ENCODE data around the gene PPP1R15B. TPM values are rescaled to one million over a fixed set of nuclear protein-coding genes. Genes with fewer than 3 reads are reported as not detected.

PPP1R15B gene
- total and polyA plus RNA-seq, 11 donors, result 8.1 to 29.8 (median 25.9) TPM

DNA sequence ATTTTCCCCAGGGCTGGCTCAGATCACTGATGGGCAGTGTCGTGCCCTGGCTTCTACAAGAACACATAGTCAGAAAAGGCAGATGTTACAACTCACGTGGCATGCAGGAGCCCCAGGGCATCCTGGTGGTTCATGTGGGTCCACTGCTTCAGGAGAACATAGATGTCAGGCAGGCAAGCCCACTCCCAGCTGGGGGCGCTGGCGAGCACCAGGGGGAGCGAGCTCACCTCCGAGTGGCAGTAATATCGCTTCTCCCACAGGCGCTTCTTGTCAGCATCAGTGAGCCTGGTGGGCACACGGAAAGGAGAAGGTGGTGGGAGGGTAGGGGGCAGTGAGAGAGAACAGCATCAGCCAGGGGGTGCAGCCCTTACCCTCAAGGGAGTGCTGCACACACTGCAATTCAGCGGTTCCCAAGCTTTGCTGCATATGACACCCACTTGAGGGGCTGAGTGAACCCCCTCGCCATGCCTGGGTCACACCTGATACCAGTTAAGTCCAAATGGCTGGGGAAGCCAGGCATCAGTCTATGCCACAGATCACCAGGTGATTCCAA lies 34.3 kb upstream of the PPP1R15B start:
- 47 to 63% (median 55%) methylated on average over 9 to 11 of the region's 11 CpGs for WGBS, 4 donors
- no peak for DNase-seq
- no peak overlapping the region for H3K4me3 ChIP-seq
- no peaks in the 10 kb centered on the region for H3K9me3 ChIP-seq
- peak overlapping the region in 4 of 12 donors; percentile 24 to 62 (median 48) for H3K27ac ChIP-seq
- H3K4me1 ChIP-seq, result peaks cover 7 to 75% (median 46%) of the 10 kb centered on the region in 12 donors
- no peak for TF ChIP-seq POLR2A (IDR thresholded peaks at IDR 0.05)
- TF ChIP-seq, protein P1, sequence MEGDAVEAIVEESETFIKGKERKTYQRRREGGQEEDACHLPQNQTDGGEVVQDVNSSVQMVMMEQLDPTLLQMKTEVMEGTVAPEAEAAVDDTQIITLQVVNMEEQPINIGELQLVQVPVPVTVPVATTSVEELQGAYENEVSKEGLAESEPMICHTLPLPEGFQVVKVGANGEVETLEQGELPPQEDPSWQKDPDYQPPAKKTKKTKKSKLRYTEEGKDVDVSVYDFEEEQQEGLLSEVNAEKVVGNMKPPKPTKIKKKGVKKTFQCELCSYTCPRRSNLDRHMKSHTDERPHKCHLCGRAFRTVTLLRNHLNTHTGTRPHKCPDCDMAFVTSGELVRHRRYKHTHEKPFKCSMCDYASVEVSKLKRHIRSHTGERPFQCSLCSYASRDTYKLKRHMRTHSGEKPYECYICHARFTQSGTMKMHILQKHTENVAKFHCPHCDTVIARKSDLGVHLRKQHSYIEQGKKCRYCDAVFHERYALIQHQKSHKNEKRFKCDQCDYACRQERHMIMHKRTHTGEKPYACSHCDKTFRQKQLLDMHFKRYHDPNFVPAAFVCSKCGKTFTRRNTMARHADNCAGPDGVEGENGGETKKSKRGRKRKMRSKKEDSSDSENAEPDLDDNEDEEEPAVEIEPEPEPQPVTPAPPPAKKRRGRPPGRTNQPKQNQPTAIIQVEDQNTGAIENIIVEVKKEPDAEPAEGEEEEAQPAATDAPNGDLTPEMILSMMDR (IDR thresholded peaks at IDR 0.05), result peak in 2 of 12 donors; percentile 30 to 35
- intact Hi-C loops (cut with DNase I), result loop anchor here (1.0 to 10.0 kb wide), 8 partner anchors 47 to 359 kb away; partner anchors contain the start of gene PIK3C2B (in 6 of the 10)
- H3K36me3 ChIP-seq, result peaks cover 0 to 96% (median 73%) of the 10 kb centered on the region in 9 donors
- H3K27me3 ChIP-seq, result no peaks in the 10 kb centered on the region
- ATAC-seq, result no peak

DNA sequence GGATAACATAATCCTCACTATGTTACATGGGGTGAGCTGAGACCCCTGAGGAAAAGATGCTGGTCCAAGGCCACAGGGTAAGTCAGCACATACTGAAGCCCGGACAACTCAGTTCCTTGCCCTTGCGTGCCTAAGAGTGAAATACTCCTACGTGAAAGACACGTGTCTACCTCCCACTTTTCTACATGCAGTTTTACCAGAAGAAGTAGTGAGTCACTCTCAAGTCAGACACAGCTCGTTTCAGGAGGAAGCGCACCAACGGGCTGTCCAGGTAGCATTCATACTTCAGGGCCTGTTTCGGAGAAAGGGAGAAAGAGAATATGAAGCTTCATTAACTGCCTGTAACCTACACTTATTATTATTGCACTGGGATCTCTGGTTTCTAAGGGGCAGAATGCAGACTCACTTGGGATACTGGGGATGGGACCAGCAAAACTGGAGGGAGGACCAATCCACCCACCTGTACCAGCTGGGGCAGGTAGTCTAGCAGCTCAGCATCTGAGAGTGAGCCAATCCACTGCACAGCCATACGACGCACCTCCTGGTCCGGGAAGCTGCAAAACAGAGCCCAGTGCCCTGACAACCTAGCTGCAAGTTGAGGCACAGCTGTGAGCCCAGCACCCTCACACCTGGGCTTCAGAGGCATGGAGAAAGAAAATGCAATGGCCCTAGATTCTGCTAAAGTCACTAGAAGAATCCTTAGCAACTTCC lies 32.4 kb upstream of the PPP1R15B start:
- WGBS, 4 donors, result 80 to 88% (median 83%) methylated on average over 11 of the region's 11 CpGs

DNA sequence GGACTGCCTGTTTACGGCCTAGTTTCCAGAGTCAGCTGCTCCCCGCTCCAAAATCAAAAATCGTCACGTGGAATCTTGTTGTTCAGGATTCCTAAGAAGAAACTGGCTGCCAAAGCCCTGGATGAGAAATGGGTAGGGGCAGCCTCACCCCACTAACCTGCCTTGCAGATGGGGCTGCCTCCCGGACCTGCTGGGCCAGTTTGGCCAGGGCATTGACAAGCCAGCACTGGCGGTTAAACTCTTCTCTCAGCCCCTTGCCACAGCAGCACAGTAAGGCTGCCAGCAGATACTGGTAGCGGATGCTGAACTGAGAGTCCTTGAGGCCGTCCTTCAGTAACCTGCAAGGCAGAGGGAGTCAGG lies 31.6 kb upstream of the PPP1R15B start:
- Histone ChIP-seq H3K27me3 (no peaks in the 10 kb centered on the region), H3K36me3 (peaks cover 0 to 99% (median 86%) of the 10 kb centered on the region in 9 donors), H3K4me3 (no peak overlapping the region), H3K4me1 (peaks cover 5 to 68% (median 38%) of the 10 kb centered on the region in 12 donors), H3K27ac (peak overlapping the region in 11 of 12 donors; percentile 25 to 88 (median 70)), H3K9me3 (no peaks in the 10 kb centered on the region)
- TF ChIP-seq, protein P1 (IDR thresholded peaks at IDR 0.05), result no peak
- TF ChIP-seq POLR2A (IDR thresholded peaks at IDR 0.05), result no peak
- WGBS, 4 donors, result 76 to 88% (median 85%) methylated on average over 7 to 8 of the region's 8 CpGs
- intact Hi-C loops (cut with DNase I), result loop anchor here in 1 of 10 donors (10.0 kb wide), 1 partner anchor 362 kb away; no protein-coding TSS in a partner anchor
- ATAC-seq (no peak), DNase-seq (no peak)

More for the DNA sequence above, 32.4 kb upstream of the PPP1R15B start:
- ATAC-seq (no peak), DNase-seq (no peak)
- TF ChIP-seq POLR2A (IDR thresholded peaks at IDR 0.05), result no peak
- TF ChIP-seq, protein P1 (IDR thresholded peaks at IDR 0.05), result no peak
- intact Hi-C loops (cut with DNase I), result loop anchor here in 1 of 10 donors (10.0 kb wide), 1 partner anchor 361 kb away; no protein-coding TSS in a partner anchor
- Histone ChIP-seq H3K9me3 (no peaks in the 10 kb centered on the region), H3K27ac (peak overlapping the region in 6 of 12 donors; percentile 24 to 88 (median 76)), H3K4me3 (no peak overlapping the region), H3K27me3 (no peaks in the 10 kb centered on the region), H3K4me1 (peaks cover 5 to 69% (median 40%) of the 10 kb centered on the region in 12 donors), H3K36me3 (peaks cover 0 to 99% (median 88%) of the 10 kb centered on the region in 9 donors)

Data from heart left ventricle (tissue), 16 donors.